Stromal cell of bone marrow (primary cell): Measurements from ENCODE around the gene HBE1.
"Not testable (repeated sequence)": the region's sequence is repeated elsewhere in the genome, so short reads cannot be mapped to it uniquely, and the experiment has no call there.

Source experiments
- DNase-seq: peaks from one replicate; pipeline ENCODE4 v3.0.0-alpha.2; 2012; ENCODE audit warnings: low read depth

Gene HBE1

GRCh38 chr11:5269715-5270147, at the start of gene HBE1:
Gene HBE1, minus strand, starts transcription at chr11:5269945. Its CDS starts 55 bp downstream, at chr11:5269890.
- no peak for DNase-seq

- DNase-seq: no peak
These were observed 47.5 kb upstream of the HBE1 start for GRCh38 chr11:5317292-5317691.

GRCh38 chr11:5313326-5314023, 43.7 kb upstream of the HBE1 start:
- DNase-seq: not testable (repeated sequence)

- no peak for DNase-seq
These were observed 40.7 kb upstream of the HBE1 start for GRCh38 chr11:5310423-5310822.

- no peak for DNase-seq
These were observed 37.7 kb upstream of the HBE1 start for GRCh38 chr11:5307256-5308019.

- no peak for DNase-seq
These were observed 34.3 kb upstream of the HBE1 start for GRCh38 chr11:5304046-5304445.

GRCh38 chr11:5303626-5304025, 33.9 kb upstream of the HBE1 start:
- no peak for DNase-seq

GRCh38 chr11:5301846-5302245, 32.1 kb upstream of the HBE1 start, which contains the start of gene OR51B4:
Gene OR51B4, minus strand, starts transcription at chr11:5301946. Its CDS starts 0 bp downstream, at chr11:5301946.
- no peak for DNase-seq

- DNase-seq: no peak
These were observed 30.5 kb upstream of the HBE1 start for GRCh38 chr11:5300251-5300650.

- no peak for DNase-seq
These were observed 28.7 kb upstream of the HBE1 start for GRCh38 chr11:5298451-5298850.

- no peak for DNase-seq
These were observed 28.1 kb upstream of the HBE1 start for GRCh38 chr11:5297721-5298323.

- DNase-seq: not testable (repeated sequence)
These were observed 24.7 kb upstream of the HBE1 start for GRCh38 chr11:5294342-5294995.

GRCh38 chr11:5293028-5293427, 23.3 kb upstream of the HBE1 start:
- no peak for DNase-seq

GRCh38 chr11:5291207-5291838, 21.6 kb upstream of the HBE1 start:
- DNase-seq: no peak

GRCh38 chr11:5290106-5290505, 20.4 kb upstream of the HBE1 start:
- no peak for DNase-seq

GRCh38 chr11:5289696-5290095, 20.0 kb upstream of the HBE1 start:
- no peak for DNase-seq

- DNase-seq: no peak
These were observed 19.3 kb upstream of the HBE1 start for GRCh38 chr11:5288906-5289550.

GRCh38 chr11:5288108-5288905, 18.6 kb upstream of the HBE1 start:
- DNase-seq: no peak

GRCh38 chr11:5286901-5287300, 17.2 kb upstream of the HBE1 start:
- no peak for DNase-seq

GRCh38 chr11:5286351-5286750, 16.6 kb upstream of the HBE1 start:
- no peak for DNase-seq
